SU-DHL-6 (cell line): ENCODE measurements around the gene CTDSPL.

Experiments used
- EZH2phosphoT487 ChIP-seq: fragments of 200-600 bp; sonication (generic), shearing (Covaris generic); conservative IDR thresholded peaks from 2 replicates; pipeline ENCODE4 v1.6.1; 2018; ENCODE audit warnings: mild to moderate bottlenecking, antibody characterized with exemption, low read length, moderate library complexity, mixed read lengths
- TF ChIP-seq, protein P1 (sequence below): fragments of 200-600 bp; sonication (generic); IDR thresholded peaks from one replicate; pipeline ENCODE4 v1.5.1; 2017; ENCODE audit warnings: antibody characterized with exemption, mild to moderate bottlenecking, low read length, moderate library complexity; ENCODE audit not compliant: insufficient read depth, poor library complexity, severe bottlenecking

DNA sequence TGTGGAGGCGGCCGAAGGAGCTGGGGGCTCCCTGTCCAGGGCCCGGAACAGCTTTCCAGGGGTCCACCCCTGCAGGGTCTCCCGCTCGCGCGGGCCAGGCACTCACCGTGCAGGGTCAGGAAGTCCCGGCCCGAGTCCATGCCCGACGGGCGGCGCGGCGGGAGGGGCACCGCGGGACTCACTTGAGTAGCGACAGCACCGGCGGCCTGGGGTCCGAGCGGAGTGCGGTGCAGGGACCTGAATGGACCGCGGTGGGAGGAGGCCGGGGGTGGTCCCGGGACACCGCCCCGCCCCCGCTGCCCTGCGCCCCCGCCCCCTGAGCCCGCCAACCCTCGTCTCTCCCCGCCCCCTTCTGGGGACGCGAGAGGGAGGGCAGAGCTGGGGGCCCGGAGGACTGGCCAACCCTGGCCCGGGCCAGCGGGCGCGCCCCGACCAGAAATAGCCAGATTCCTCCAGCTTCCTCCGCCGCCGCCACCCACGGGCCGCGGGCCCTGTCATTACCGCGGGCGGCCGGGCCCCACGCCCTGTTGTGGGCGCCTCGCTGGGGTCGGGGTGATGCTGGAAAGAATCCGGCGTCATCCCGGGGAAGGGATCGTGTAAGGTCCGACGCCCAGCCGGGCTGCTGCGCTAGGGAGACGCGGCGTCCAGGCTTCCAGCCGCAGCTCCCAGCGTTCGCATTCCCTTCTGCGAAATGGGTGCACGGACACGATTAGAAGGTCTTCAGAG, 167.9 kb downstream of the CTDSPL start, which contains the start of gene PLCD1:
- TF ChIP-seq, protein P1, sequence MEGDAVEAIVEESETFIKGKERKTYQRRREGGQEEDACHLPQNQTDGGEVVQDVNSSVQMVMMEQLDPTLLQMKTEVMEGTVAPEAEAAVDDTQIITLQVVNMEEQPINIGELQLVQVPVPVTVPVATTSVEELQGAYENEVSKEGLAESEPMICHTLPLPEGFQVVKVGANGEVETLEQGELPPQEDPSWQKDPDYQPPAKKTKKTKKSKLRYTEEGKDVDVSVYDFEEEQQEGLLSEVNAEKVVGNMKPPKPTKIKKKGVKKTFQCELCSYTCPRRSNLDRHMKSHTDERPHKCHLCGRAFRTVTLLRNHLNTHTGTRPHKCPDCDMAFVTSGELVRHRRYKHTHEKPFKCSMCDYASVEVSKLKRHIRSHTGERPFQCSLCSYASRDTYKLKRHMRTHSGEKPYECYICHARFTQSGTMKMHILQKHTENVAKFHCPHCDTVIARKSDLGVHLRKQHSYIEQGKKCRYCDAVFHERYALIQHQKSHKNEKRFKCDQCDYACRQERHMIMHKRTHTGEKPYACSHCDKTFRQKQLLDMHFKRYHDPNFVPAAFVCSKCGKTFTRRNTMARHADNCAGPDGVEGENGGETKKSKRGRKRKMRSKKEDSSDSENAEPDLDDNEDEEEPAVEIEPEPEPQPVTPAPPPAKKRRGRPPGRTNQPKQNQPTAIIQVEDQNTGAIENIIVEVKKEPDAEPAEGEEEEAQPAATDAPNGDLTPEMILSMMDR, result no peak
- no peak for TF ChIP-seq EZH2phosphoT487
